Endothelial cell of umbilical vein (primary cell): Measurements from ENCODE around the gene KCNN3. TPM values are rescaled to one million over a fixed set of nuclear protein-coding genes. Genes with fewer than 3 reads are reported as not detected.

Experiments
- BruUV-seq: library from RNA; stranded (reverse); fragments of 400-500 nt; replicated peaks from 2 replicates; lab custom pipeline; 2021; lab: Mats Ljungman, UMichigan
- CTCF ChIA-PET: fragments of 300-600, 350-600 bp; sonication (Branson Sonifier 250); formaldehyde crosslinking; loops from one replicate; lab custom pipeline; 2021; ENCODE audit warnings: antibody characterized with exemption, inconsistent platforms; lab: Charles Lee
- POLR2A ChIA-PET: fragments of 300-600, 350-600 bp; sonication (Branson Sonifier 250); formaldehyde crosslinking; loops from one replicate; lab custom pipeline; 2021; ENCODE audit warnings: antibody characterized with exemption, inconsistent platforms; lab: Charles Lee
- DNase-seq: peaks from one replicate; pipeline ENCODE4 v3.0.0-alpha.2; 2011; ENCODE audit warnings: low read depth, low spot score
- FAIRE-seq: peaks from 2 replicates; lab custom pipeline; 2011; peaks lifted over from hg19 to GRCh38; lab: Jason Lieb, UNC
- H2AFZ ChIP-seq: 2 replicates; pipeline ENCODE4 v1.6.0; 2012; ENCODE audit warnings: low read depth, low read length, control low read depth, inconsistent platforms
- H3K27ac ChIP-seq: 2 replicates; pipeline ENCODE4 v1.5.1; 2011; ENCODE audit warnings: low read depth, mild to moderate bottlenecking, control low read depth, low read length, moderate library complexity; ENCODE audit not compliant: insufficient read depth
- H3K27me3 ChIP-seq, 2 experiments: 2 replicates each; pipeline versions ENCODE4 v1.6.0 to v1.6.1; 2011; ENCODE audit warnings: low read length in 2 of 2, mixed read lengths in 1 of 2; ENCODE audit not compliant: control insufficient read depth in 2 of 2, insufficient read depth in 2 of 2
- H3K36me3 ChIP-seq, 2 experiments: 2 replicates in 1 of 2; 3 replicates in 1 of 2; pipeline ENCODE4 v1.5.1; 2011; ENCODE audit warnings: low read length in 2 of 2, mild to moderate bottlenecking in 1 of 2, moderate library complexity in 1 of 2; ENCODE audit not compliant: control insufficient read depth in 2 of 2, insufficient read depth in 2 of 2; ENCODE audit errors: extremely low read depth in 1 of 2
- H3K4me1 ChIP-seq: 3 replicates; pipeline ENCODE4 v1.5.1; 2011; ENCODE audit warnings: mild to moderate bottlenecking, low read length; ENCODE audit not compliant: control insufficient read depth, insufficient read depth; ENCODE audit errors: extremely low read depth
- H3K4me2 ChIP-seq: 2 replicates; pipeline ENCODE4 v1.6.1; 2011; ENCODE audit warnings: low read length, control low read depth, mixed read lengths; ENCODE audit not compliant: insufficient read depth
- H3K4me3 ChIP-seq, 3 experiments: fragments of 200-600 bp in 1 of 3; sonication (generic), shearing (Covaris generic) in 1 of 3; replicated peaks in 1 of 3; 2 replicates each; pipeline ENCODE4 v1.5.1; 2011 to 2016; ENCODE audit warnings: control low read depth in 3 of 3, low read length in 3 of 3, mild to moderate bottlenecking in 2 of 3, inconsistent platforms in 1 of 3, low read depth in 1 of 3, moderate library complexity in 1 of 3; ENCODE audit not compliant: insufficient read depth in 1 of 3
- H3K79me2 ChIP-seq: 2 replicates; pipeline ENCODE4 v1.6.0; 2012; ENCODE audit warnings: low read length, inconsistent platforms; ENCODE audit not compliant: control insufficient read depth, insufficient read depth
- H3K9ac ChIP-seq: replicated peaks from 2 replicates; pipeline ENCODE3; 2011; ENCODE audit warnings: low read length, control low read depth; ENCODE audit not compliant: insufficient read depth; ENCODE audit errors: extremely low read depth
- H3K9me1 ChIP-seq: replicated peaks from 3 replicates; pipeline ENCODE4 v1.6.0; 2011; ENCODE audit warnings: mild to moderate bottlenecking, low read length; ENCODE audit not compliant: control insufficient read depth, insufficient read depth; ENCODE audit errors: extremely low read depth
- H3K9me3 ChIP-seq: replicated peaks from 2 replicates; pipeline ENCODE4 v1.5.1; 2012; ENCODE audit warnings: low read length, inconsistent platforms; ENCODE audit not compliant: control insufficient read depth, insufficient read depth
- H4K20me1 ChIP-seq: replicated peaks from 2 replicates; pipeline ENCODE3; 2011; ENCODE audit warnings: mild to moderate bottlenecking, low read length; ENCODE audit not compliant: control insufficient read depth, insufficient read depth; ENCODE audit errors: extremely low read depth
- EZH2 ChIP-seq: IDR thresholded peaks from 2 replicates; pipeline ENCODE4 v1.6.1; 2012; ENCODE audit warnings: borderline replicate concordance, low read depth, mild to moderate bottlenecking, moderate library complexity, low read length, inconsistent platforms; ENCODE audit not compliant: severe bottlenecking
- FOS ChIP-seq: IDR thresholded peaks from 2 replicates; pipeline ENCODE4 v1.6.1; 2011; ENCODE audit warnings: mild to moderate bottlenecking, low read length, moderate library complexity, borderline replicate concordance; ENCODE audit not compliant: insufficient read depth
- GATA2 ChIP-seq: IDR thresholded peaks from 2 replicates; pipeline ENCODE4 v1.7.0; 2011; ENCODE audit warnings: low read depth, mild to moderate bottlenecking, moderate library complexity, mixed read lengths, low read length; ENCODE audit not compliant: insufficient read length, insufficient read depth
- JUN ChIP-seq: IDR thresholded peaks from 2 replicates; pipeline ENCODE4 v1.6.1; 2011; ENCODE audit warnings: borderline replicate concordance, low read depth; ENCODE audit not compliant: insufficient read length, insufficient read depth
- MYC ChIP-seq: IDR thresholded peaks from one replicate; pipeline ENCODE4 v1.6.1; 2011; ENCODE audit warnings: mild to moderate bottlenecking, low read depth, low read length
- POLR2A ChIP-seq: IDR thresholded peaks from 2 replicates; pipeline ENCODE4 v1.6.1; 2012; ENCODE audit warnings: low read depth, mild to moderate bottlenecking, control low read depth, low read length
- POLR2AphosphoS5 ChIP-seq: IDR thresholded peaks from 2 replicates; pipeline ENCODE4 v1.6.1; 2012; ENCODE audit warnings: low read depth, mild to moderate bottlenecking, control low read depth, low read length, moderate library complexity; ENCODE audit not compliant: insufficient read depth
- dilution Hi-C: fragments of 300-500 bp; cut with MboI; formaldehyde crosslinking; loops from one replicate; pipeline ENCODE4 v1.15.0; 2019; ENCODE audit warnings: low sequenced_read_pairs; ENCODE audit not compliant: extremely low pct_ligation_motif_present
- intact Hi-C: fragments of 100-400 bp; cut with micrococcal nuclease; formaldehyde crosslinking; loops from one replicate; pipeline ENCODE4 v1.10.0; 2022
- polyA plus RNA-seq, 4 experiments: library from polyadenylated mRNA; depleted of rRNA in 3 of 4; stranded (reverse) in 3 of 4; unstranded in 1 of 4; fragments of >200 nt; gene quantifications; 2 replicates each; pipeline versions ENCODE4 v1.2.1 to v1.2.3, GENCODE V29; 2011 to 2012; ENCODE audit warnings: missing spikeins in 1 of 4
- total RNA-seq: library from RNA; stranded (reverse); gene quantifications from 2 replicates; pipeline ENCODE4 v1.2.3, GENCODE V29; 2021
- TF ChIP-seq, protein P1 (sequence below): IDR thresholded peaks from 2 replicates; pipeline ENCODE4 v1.6.1; 2011; ENCODE audit not compliant: insufficient read depth, insufficient read length
- TF ChIP-seq, protein P2 (sequence below), 2 donors: IDR thresholded peaks; 1 replicate in 1 of 2; 2 replicates in 1 of 2; pipeline ENCODE4 v1.5.1; 2011; ENCODE audit warnings: low read length in 2 of 2, mild to moderate bottlenecking in 2 of 2, moderate library complexity in 2 of 2, control low read depth in 1 of 2, inconsistent platforms in 1 of 2, low read depth in 1 of 2; ENCODE audit not compliant: insufficient read depth in 1 of 2; ENCODE audit errors: extremely low read depth in 1 of 2

KCNN3 gene
- total and polyA plus RNA-seq, 2 donors (not counting 3 experiments of a cell fraction or from before 2014, with no cell fraction given), result 0.91 to 1.1 TPM

DNA sequence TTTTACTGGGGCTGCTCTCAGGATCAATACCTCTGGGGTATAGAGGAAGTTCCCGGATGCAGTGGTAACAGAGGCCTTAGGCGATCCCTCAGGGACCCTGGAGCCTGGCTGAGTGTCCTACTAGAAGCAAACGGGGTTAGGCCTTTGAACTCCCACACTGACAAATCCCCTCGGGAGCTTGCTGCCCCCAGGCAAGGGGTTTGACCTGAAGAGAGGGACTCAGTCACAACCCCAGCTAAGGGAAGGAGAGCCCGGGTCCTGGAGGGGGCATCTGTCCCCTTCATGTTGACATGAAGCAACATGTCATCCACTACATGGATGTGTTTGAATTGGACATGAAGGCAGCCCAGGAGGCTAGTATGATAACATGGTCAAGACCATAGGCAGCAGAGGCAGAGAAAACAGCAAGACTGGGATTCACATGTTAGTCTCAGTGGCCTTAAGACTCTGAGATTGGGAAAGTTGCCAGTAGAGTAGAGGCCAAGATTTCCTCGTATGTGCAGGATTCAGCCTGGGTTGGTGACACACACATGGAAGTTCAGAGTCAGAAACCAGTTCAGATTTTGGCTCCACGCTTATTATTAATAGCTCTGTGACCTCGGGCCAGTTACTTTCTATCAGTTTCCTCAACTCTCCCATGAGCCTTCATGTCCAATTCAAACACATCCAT lies 101.5 kb downstream of the KCNN3 start:
- DNase-seq, result no peak
- FAIRE-seq, result no peak
- H3K9me1 ChIP-seq, result no peaks in the 10 kb centered on the region
- H3K79me2 ChIP-seq, result no peaks in the 10 kb centered on the region
- no peak overlapping the region for H3K4me3 ChIP-seq
- no peak overlapping the region for H2AFZ ChIP-seq
- H3K36me3 ChIP-seq, result no peaks in the 10 kb centered on the region
- H3K9me3 ChIP-seq, result no peaks in the 10 kb centered on the region
- POLR2A ChIA-PET, result no interaction called here
- TF ChIP-seq POLR2A (no peak), GATA2 (no peak), JUN (no peak), FOS (no peak), MYC (no peak), POLR2AphosphoS5 (no peak), EZH2 (no peak)
- TF ChIP-seq, protein P1, sequence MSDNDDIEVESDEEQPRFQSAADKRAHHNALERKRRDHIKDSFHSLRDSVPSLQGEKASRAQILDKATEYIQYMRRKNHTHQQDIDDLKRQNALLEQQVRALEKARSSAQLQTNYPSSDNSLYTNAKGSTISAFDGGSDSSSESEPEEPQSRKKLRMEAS, result no peak
- TF ChIP-seq, protein P2, sequence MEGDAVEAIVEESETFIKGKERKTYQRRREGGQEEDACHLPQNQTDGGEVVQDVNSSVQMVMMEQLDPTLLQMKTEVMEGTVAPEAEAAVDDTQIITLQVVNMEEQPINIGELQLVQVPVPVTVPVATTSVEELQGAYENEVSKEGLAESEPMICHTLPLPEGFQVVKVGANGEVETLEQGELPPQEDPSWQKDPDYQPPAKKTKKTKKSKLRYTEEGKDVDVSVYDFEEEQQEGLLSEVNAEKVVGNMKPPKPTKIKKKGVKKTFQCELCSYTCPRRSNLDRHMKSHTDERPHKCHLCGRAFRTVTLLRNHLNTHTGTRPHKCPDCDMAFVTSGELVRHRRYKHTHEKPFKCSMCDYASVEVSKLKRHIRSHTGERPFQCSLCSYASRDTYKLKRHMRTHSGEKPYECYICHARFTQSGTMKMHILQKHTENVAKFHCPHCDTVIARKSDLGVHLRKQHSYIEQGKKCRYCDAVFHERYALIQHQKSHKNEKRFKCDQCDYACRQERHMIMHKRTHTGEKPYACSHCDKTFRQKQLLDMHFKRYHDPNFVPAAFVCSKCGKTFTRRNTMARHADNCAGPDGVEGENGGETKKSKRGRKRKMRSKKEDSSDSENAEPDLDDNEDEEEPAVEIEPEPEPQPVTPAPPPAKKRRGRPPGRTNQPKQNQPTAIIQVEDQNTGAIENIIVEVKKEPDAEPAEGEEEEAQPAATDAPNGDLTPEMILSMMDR (IDR thresholded peaks at IDR 0.05; ENCODE audit: extremely low read depth in 1 of 2, insufficient read depth in 1 of 2, low read depth in 1 of 2, low read length in 2 of 2), result no peak
- no peak overlapping the region for H3K4me2 ChIP-seq
- peaks cover 2% of the 10 kb centered on the region for H3K4me1 ChIP-seq
- H4K20me1 ChIP-seq, result no peaks in the 10 kb centered on the region
- H3K27ac ChIP-seq, result no peak overlapping the region
- no peak overlapping the region for H3K9ac ChIP-seq
- BruUV-seq, result no TSS peak
- CTCF ChIA-PET, result interaction anchor here (1.0 to 7.1 kb wide), 7 partner anchors 8 to 110 kb away, joined by 3 to 50 read pairs (median 5); no protein-coding TSS in a partner anchor
- H3K27me3 ChIP-seq, result peaks cover 6 to 16% of the 10 kb centered on the region in 2 experiments
- dilution Hi-C loops (no loop called here), intact Hi-C loops (no loop called here)
